IPS-NIHi11 (cell line): ENCODE data around the gene EEPD1.

Source experiments
- DNase-seq: peaks from one replicate; pipeline ENCODE4 v3.0.0; 2012; ENCODE audit warnings: mixed read lengths, low spot score

Gene EEPD1

GRCh38 chr7:36155811-36156361 is 2.8 kb downstream of the EEPD1 start:
- no peak for DNase-seq

- no peak for DNase-seq
Measured at GRCh38 chr7:36157527-36158320, 4.7 kb downstream of the EEPD1 start.

- no peak for DNase-seq
Measured at GRCh38 chr7:36158321-36158605, 5.2 kb downstream of the EEPD1 start.

- no peak for DNase-seq
Measured at GRCh38 chr7:36159618-36160017, 6.6 kb downstream of the EEPD1 start.

GRCh38 chr7:36160313-36160712 is 7.3 kb downstream of the EEPD1 start:
- no peak for DNase-seq

- DNase-seq, result no peak
Measured at GRCh38 chr7:36161996-36162395, 8.9 kb downstream of the EEPD1 start.

- DNase-seq, result no peak
Measured at GRCh38 chr7:36165059-36165458, 12.0 kb downstream of the EEPD1 start.

- no peak for DNase-seq
Measured at GRCh38 chr7:36165802-36166201, 12.7 kb downstream of the EEPD1 start.

GRCh38 chr7:36167403-36168050 is 14.5 kb downstream of the EEPD1 start:
- no peak for DNase-seq

GRCh38 chr7:36171503-36171902 is 18.4 kb downstream of the EEPD1 start:
- DNase-seq, result no peak

GRCh38 chr7:36175886-36176285 is 22.8 kb downstream of the EEPD1 start:
- no peak for DNase-seq

- DNase-seq, result no peak
Measured at GRCh38 chr7:36176697-36177096, 23.6 kb downstream of the EEPD1 start.

- no peak for DNase-seq
Measured at GRCh38 chr7:36180121-36180520, 27.1 kb downstream of the EEPD1 start.

GRCh38 chr7:36181668-36182067 is 28.6 kb downstream of the EEPD1 start:
- no peak for DNase-seq

GRCh38 chr7:36182854-36183604 is 30.0 kb downstream of the EEPD1 start:
- DNase-seq, result no peak

GRCh38 chr7:36185092-36185491 is 32.0 kb downstream of the EEPD1 start:
- DNase-seq, result no peak

GRCh38 chr7:36185756-36186155 is 32.7 kb downstream of the EEPD1 start:
- no peak for DNase-seq

- no peak for DNase-seq
Measured at GRCh38 chr7:36186359-36187121, 33.5 kb downstream of the EEPD1 start.

- no peak for DNase-seq
Measured at GRCh38 chr7:36188266-36188665, 35.2 kb downstream of the EEPD1 start.

- no peak for DNase-seq
Measured at GRCh38 chr7:36188906-36189305, 35.9 kb downstream of the EEPD1 start.

- DNase-seq, result no peak
Measured at GRCh38 chr7:36190447-36191291, 37.6 kb downstream of the EEPD1 start.
